Measurements from ENCODE around the gene LRRC4.

LRRC4 gene

GRCh38 chr7:128005117-128005516 lies 26.1 kb downstream of the LRRC4 start:
- H3K27ac ChIP-seq (ENCODE audit: insufficient read depth in 1 of 2, low read depth in 1 of 2, low read length in 2 of 2, poor library complexity in 1 of 2, severe bottlenecking in 2 of 2): no peak overlapping the region
- ChIA-PET POLR2A (no interaction called here), CTCF (interaction anchor here (1.7 kb wide), 1 partner anchor 17 kb away, joined by 3 read pairs; no protein-coding TSS in a partner anchor)
- H3K27me3 ChIP-seq (replicated peaks in 2 of 5; ENCODE audit: control insufficient read depth in 4 of 5, insufficient read depth in 5 of 5, low read length in 4 of 5): no peaks in the 10 kb centered on the region
- WGBS (ENCODE audit: insufficient coverage): 95% methylated on average over 7 of the region's 7 CpGs
- no peak for DNase-seq
- no peak overlapping the region for H3K4me3 ChIP-seq (ENCODE audit: control insufficient read depth in 1 of 7, extremely low read depth in 1 of 7, insufficient read depth in 4 of 7, low read depth in 2 of 7, low read length in 6 of 7)
- no peaks in the 10 kb centered on the region for H3K9me3 ChIP-seq (ENCODE audit: control extremely low read depth in 1 of 5, control insufficient read depth in 4 of 5, insufficient read depth in 2 of 5, low read depth in 1 of 5, low read length in 4 of 5)
- H3K36me3 ChIP-seq (ENCODE audit: control insufficient read depth in 4 of 4, insufficient read depth in 4 of 4, low read length in 3 of 4): peaks cover 0 to 16% (median 2%) of the 10 kb centered on the region in 4 experiments
- peaks cover 0 to 6% (median 0%) of the 10 kb centered on the region in 4 experiments for H3K4me1 ChIP-seq (ENCODE audit: control extremely low read depth in 1 of 4, control insufficient read depth in 4 of 4, insufficient read depth in 4 of 4, low read length in 3 of 4)

- CTCF ChIA-PET: interaction anchor here (1.7 kb wide), 1 partner anchor 17 kb away, joined by 3 read pairs; no protein-coding TSS in a partner anchor
- Histone ChIP-seq H3K4me1 (ENCODE audit: control extremely low read depth in 1 of 4, control insufficient read depth in 4 of 4, insufficient read depth in 4 of 4, low read length in 3 of 4) (peaks cover 0 to 6% (median 0%) of the 10 kb centered on the region in 4 experiments), H3K27ac (ENCODE audit: insufficient read depth in 1 of 2, low read depth in 1 of 2, low read length in 2 of 2, poor library complexity in 1 of 2, severe bottlenecking in 2 of 2) (no peak overlapping the region), H3K27me3 (replicated peaks in 2 of 5; ENCODE audit: control insufficient read depth in 4 of 5, insufficient read depth in 5 of 5, low read length in 4 of 5) (no peaks in the 10 kb centered on the region), H3K4me3 (ENCODE audit: control insufficient read depth in 1 of 7, extremely low read depth in 1 of 7, insufficient read depth in 4 of 7, low read depth in 2 of 7, low read length in 6 of 7) (no peak overlapping the region), H3K36me3 (ENCODE audit: control insufficient read depth in 4 of 4, insufficient read depth in 4 of 4, low read length in 3 of 4) (peaks cover 0 to 12% (median 2%) of the 10 kb centered on the region in 4 experiments), H3K9me3 (ENCODE audit: control extremely low read depth in 1 of 5, control insufficient read depth in 4 of 5, insufficient read depth in 2 of 5, low read depth in 1 of 5, low read length in 4 of 5) (no peaks in the 10 kb centered on the region)
- POLR2A ChIA-PET: no interaction called here
- WGBS (ENCODE audit: insufficient coverage): 98% methylated on average over 5 of the region's 6 CpGs
- no peak for DNase-seq
Observed at GRCh38 chr7:128004623-128005022, 26.6 kb downstream of the LRRC4 start.

- no peak overlapping the region for H3K27ac ChIP-seq (ENCODE audit: insufficient read depth in 1 of 2, low read depth in 1 of 2, low read length in 2 of 2, poor library complexity in 1 of 2, severe bottlenecking in 2 of 2)
- H3K36me3 ChIP-seq (ENCODE audit: control insufficient read depth in 4 of 4, insufficient read depth in 4 of 4, low read length in 3 of 4): peaks cover 0 to 14% (median 2%) of the 10 kb centered on the region in 4 experiments
- H3K9me3 ChIP-seq (ENCODE audit: control extremely low read depth in 1 of 5, control insufficient read depth in 4 of 5, insufficient read depth in 2 of 5, low read depth in 1 of 5, low read length in 4 of 5): no peaks in the 10 kb centered on the region
- no peaks in the 10 kb centered on the region for H3K27me3 ChIP-seq (replicated peaks in 2 of 5; ENCODE audit: control insufficient read depth in 4 of 5, insufficient read depth in 5 of 5, low read length in 4 of 5)
- no peak overlapping the region for H3K4me3 ChIP-seq (ENCODE audit: control insufficient read depth in 1 of 7, extremely low read depth in 1 of 7, insufficient read depth in 4 of 7, low read depth in 2 of 7, low read length in 6 of 7)
- peaks cover 0 to 6% (median 0%) of the 10 kb centered on the region in 4 experiments for H3K4me1 ChIP-seq (ENCODE audit: control extremely low read depth in 1 of 4, control insufficient read depth in 4 of 4, insufficient read depth in 4 of 4, low read length in 3 of 4)
- DNase-seq: no peak
- ChIA-PET CTCF (interaction anchor here (1.4 kb wide), 1 partner anchor 19 kb away, joined by 4 read pairs; no protein-coding TSS in a partner anchor), POLR2A (interaction anchor here (0.7 kb wide), 1 partner anchor 12 kb away, joined by 3 read pairs; no protein-coding TSS in a partner anchor)
- 100% methylated on average over 1 of the region's 2 CpGs for WGBS (ENCODE audit: insufficient coverage)
Observed at GRCh38 chr7:128003787-128004186, 27.4 kb downstream of the LRRC4 start.

- ChIA-PET POLR2A (interaction anchor here (0.6 to 0.7 kb wide), 2 partner anchors 9 to 12 kb away, joined by 3 to 4 read pairs; no protein-coding TSS in a partner anchor), CTCF (interaction anchor here (1.4 kb wide), 1 partner anchor 18 kb away, joined by 4 read pairs; no protein-coding TSS in a partner anchor)
- H3K4me3 ChIP-seq (ENCODE audit: control insufficient read depth in 1 of 7, extremely low read depth in 1 of 7, insufficient read depth in 4 of 7, low read depth in 2 of 7, low read length in 6 of 7): no peak overlapping the region
- 90% methylated on average over 2 of the region's 3 CpGs for WGBS (ENCODE audit: insufficient coverage)
- DNase-seq: no peak
- no peaks in the 10 kb centered on the region for H3K27me3 ChIP-seq (replicated peaks in 2 of 5; ENCODE audit: control insufficient read depth in 4 of 5, insufficient read depth in 5 of 5, low read length in 4 of 5)
- no peaks in the 10 kb centered on the region for H3K9me3 ChIP-seq (ENCODE audit: control extremely low read depth in 1 of 5, control insufficient read depth in 4 of 5, insufficient read depth in 2 of 5, low read depth in 1 of 5, low read length in 4 of 5)
- peaks cover 0 to 6% (median 0%) of the 10 kb centered on the region in 4 experiments for H3K4me1 ChIP-seq (ENCODE audit: control extremely low read depth in 1 of 4, control insufficient read depth in 4 of 4, insufficient read depth in 4 of 4, low read length in 3 of 4)
- H3K36me3 ChIP-seq (ENCODE audit: control insufficient read depth in 4 of 4, insufficient read depth in 4 of 4, low read length in 3 of 4): peaks cover 0 to 14% (median 2%) of the 10 kb centered on the region in 4 experiments
- no peak overlapping the region for H3K27ac ChIP-seq (ENCODE audit: insufficient read depth in 1 of 2, low read depth in 1 of 2, low read length in 2 of 2, poor library complexity in 1 of 2, severe bottlenecking in 2 of 2)
Observed at GRCh38 chr7:128003167-128003566, 28.1 kb downstream of the LRRC4 start.

GRCh38 chr7:128000854-128001265 lies 30.4 kb downstream of the LRRC4 start:
- H3K36me3 ChIP-seq (ENCODE audit: control insufficient read depth in 4 of 4, insufficient read depth in 4 of 4, low read length in 3 of 4): peaks cover 0 to 23% (median 3%) of the 10 kb centered on the region in 4 experiments
- CTCF ChIA-PET: no interaction called here
- no peaks in the 10 kb centered on the region for H3K27me3 ChIP-seq (replicated peaks in 2 of 5; ENCODE audit: control insufficient read depth in 4 of 5, insufficient read depth in 5 of 5, low read length in 4 of 5)
- no peak for DNase-seq
- no peaks in the 10 kb centered on the region for H3K9me3 ChIP-seq (ENCODE audit: control extremely low read depth in 1 of 5, control insufficient read depth in 4 of 5, insufficient read depth in 2 of 5, low read depth in 1 of 5, low read length in 4 of 5)
- POLR2A ChIA-PET: no interaction called here
- H3K4me1 ChIP-seq (ENCODE audit: control extremely low read depth in 1 of 4, control insufficient read depth in 4 of 4, insufficient read depth in 4 of 4, low read length in 3 of 4): peaks cover 0 to 6% (median 0%) of the 10 kb centered on the region in 4 experiments
- H3K27ac ChIP-seq (ENCODE audit: insufficient read depth in 1 of 2, low read depth in 1 of 2, low read length in 2 of 2, poor library complexity in 1 of 2, severe bottlenecking in 2 of 2): no peak overlapping the region
- 98% methylated on average over 5 of the region's 6 CpGs for WGBS (ENCODE audit: insufficient coverage)
- no peak overlapping the region for H3K4me3 ChIP-seq (ENCODE audit: control insufficient read depth in 1 of 7, extremely low read depth in 1 of 7, insufficient read depth in 4 of 7, low read depth in 2 of 7, low read length in 6 of 7)

- WGBS (ENCODE audit: insufficient coverage): 89% methylated on average over 1 of the region's 1 CpG
- CTCF ChIA-PET: interaction anchor here (1.0 to 1.2 kb wide), 2 partner anchors 12 to 135 kb away, joined by 3 read pairs; no protein-coding TSS in a partner anchor
- Histone ChIP-seq H3K36me3 (ENCODE audit: control insufficient read depth in 4 of 4, insufficient read depth in 4 of 4, low read length in 3 of 4) (peaks cover 0 to 28% (median 3%) of the 10 kb centered on the region in 4 experiments), H3K4me3 (ENCODE audit: control insufficient read depth in 1 of 7, extremely low read depth in 1 of 7, insufficient read depth in 4 of 7, low read depth in 2 of 7, low read length in 6 of 7) (no peak overlapping the region), H3K9me3 (ENCODE audit: control extremely low read depth in 1 of 5, control insufficient read depth in 4 of 5, insufficient read depth in 2 of 5, low read depth in 1 of 5, low read length in 4 of 5) (no peaks in the 10 kb centered on the region), H3K27me3 (replicated peaks in 2 of 5; ENCODE audit: control insufficient read depth in 4 of 5, insufficient read depth in 5 of 5, low read length in 4 of 5) (no peaks in the 10 kb centered on the region), H3K4me1 (ENCODE audit: control extremely low read depth in 1 of 4, control insufficient read depth in 4 of 4, insufficient read depth in 4 of 4, low read length in 3 of 4) (peaks cover 0 to 6% (median 0%) of the 10 kb centered on the region in 4 experiments), H3K27ac (ENCODE audit: insufficient read depth in 1 of 2, low read depth in 1 of 2, low read length in 2 of 2, poor library complexity in 1 of 2, severe bottlenecking in 2 of 2) (no peak overlapping the region)
- no peak for DNase-seq
- POLR2A ChIA-PET: no interaction called here
Observed at GRCh38 chr7:128000048-128000447, 31.2 kb downstream of the LRRC4 start.

GRCh38 chr7:127998671-127999070 lies 32.6 kb downstream of the LRRC4 start:
- no peaks in the 10 kb centered on the region for H3K9me3 ChIP-seq (ENCODE audit: control extremely low read depth in 1 of 5, control insufficient read depth in 4 of 5, insufficient read depth in 2 of 5, low read depth in 1 of 5, low read length in 4 of 5)
- POLR2A ChIA-PET: interaction anchor here (0.6 kb wide), 1 partner anchor 344 kb away, joined by 4 read pairs; no protein-coding TSS in a partner anchor
- no peak for DNase-seq
- H3K36me3 ChIP-seq (ENCODE audit: control insufficient read depth in 4 of 4, insufficient read depth in 4 of 4, low read length in 3 of 4): peaks cover 0 to 33% (median 3%) of the 10 kb centered on the region in 4 experiments
- peaks cover 0 to 6% (median 0%) of the 10 kb centered on the region in 4 experiments for H3K4me1 ChIP-seq (ENCODE audit: control extremely low read depth in 1 of 4, control insufficient read depth in 4 of 4, insufficient read depth in 4 of 4, low read length in 3 of 4)
- no peaks in the 10 kb centered on the region for H3K27me3 ChIP-seq (replicated peaks in 2 of 5; ENCODE audit: control insufficient read depth in 4 of 5, insufficient read depth in 5 of 5, low read length in 4 of 5)
- 79% methylated on average over 2 of the region's 2 CpGs for WGBS (ENCODE audit: insufficient coverage)
- CTCF ChIA-PET: interaction anchor here (1.2 kb wide), 1 partner anchor 19 kb away, joined by 3 read pairs; no protein-coding TSS in a partner anchor
- H3K27ac ChIP-seq (ENCODE audit: insufficient read depth in 1 of 2, low read depth in 1 of 2, low read length in 2 of 2, poor library complexity in 1 of 2, severe bottlenecking in 2 of 2): no peak overlapping the region
- H3K4me3 ChIP-seq (ENCODE audit: control insufficient read depth in 1 of 7, extremely low read depth in 1 of 7, insufficient read depth in 4 of 7, low read depth in 2 of 7, low read length in 6 of 7): no peak overlapping the region

All from common myeloid progenitor, CD34-positive (primary cell).